ENCODE data around the gene BCL7A. TPM values are rescaled to one million over a fixed set of nuclear protein-coding genes. Genes with fewer than 3 reads are reported as not detected.

BCL7A gene
- total RNA-seq, 6 experiments from 2014 or later, result 3.5 to 6.4 (median 4.6) TPM

DNA sequence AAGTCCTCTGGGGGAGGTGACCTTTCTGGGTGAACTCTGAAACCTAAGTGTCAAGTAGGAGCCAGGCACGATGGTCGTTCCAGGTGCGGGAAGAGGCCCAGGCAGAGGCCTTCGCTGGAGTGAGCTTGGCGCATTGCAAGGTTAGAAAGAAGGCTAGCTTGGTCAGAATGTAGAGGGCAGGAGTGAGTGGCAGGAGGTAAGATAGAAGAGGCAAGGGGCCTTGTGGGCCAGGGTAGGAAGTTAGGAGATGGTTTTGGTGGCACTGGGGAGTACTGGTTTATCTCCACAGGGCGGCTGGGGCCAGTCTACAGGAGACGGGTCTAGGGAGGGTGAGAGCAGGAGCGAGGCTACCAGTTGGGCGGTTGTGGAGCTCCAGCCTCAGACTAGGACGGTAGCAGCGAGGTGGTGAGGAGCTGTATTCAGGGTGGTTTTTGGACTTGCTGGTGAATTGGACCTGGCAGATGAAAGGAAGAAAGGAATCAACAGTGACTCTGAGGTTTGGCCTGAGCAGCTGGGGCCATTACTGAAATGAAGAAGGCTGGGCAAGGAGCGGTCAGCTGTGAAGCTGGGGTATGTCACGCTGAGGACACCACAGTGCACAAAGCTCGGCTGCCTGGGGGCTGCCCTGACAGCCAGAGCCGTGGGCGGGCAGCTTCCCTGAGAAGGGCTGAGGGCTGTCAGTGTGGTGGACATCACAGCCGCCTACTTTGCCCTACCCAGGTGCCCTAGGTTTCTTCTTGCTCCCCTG lies 65.9 kb downstream of the BCL7A start:
- Histone ChIP-seq H3K4me1 (peaks cover 0 to 16% (median 7%) of the 10 kb centered on the region in 4 donors), H3K36me3 (peaks cover 0 to 10% (median 0%) of the 10 kb centered on the region in 4 donors), H3K27me3 (no peaks in the 10 kb centered on the region), H3K9me3 (no peaks in the 10 kb centered on the region), H3K4me3 (no peak overlapping the region), H3K27ac (no peak overlapping the region)
- peak in 1 of 4 donors; percentile 17 for ATAC-seq
- DNase-seq, result no peak
- 87% methylated on average over 12 of the region's 17 CpGs for WGBS (ENCODE audit: insufficient coverage, low coverage, low lambda C conversion rate, missing lambda C conversion rate)
- TF ChIP-seq, protein P1, sequence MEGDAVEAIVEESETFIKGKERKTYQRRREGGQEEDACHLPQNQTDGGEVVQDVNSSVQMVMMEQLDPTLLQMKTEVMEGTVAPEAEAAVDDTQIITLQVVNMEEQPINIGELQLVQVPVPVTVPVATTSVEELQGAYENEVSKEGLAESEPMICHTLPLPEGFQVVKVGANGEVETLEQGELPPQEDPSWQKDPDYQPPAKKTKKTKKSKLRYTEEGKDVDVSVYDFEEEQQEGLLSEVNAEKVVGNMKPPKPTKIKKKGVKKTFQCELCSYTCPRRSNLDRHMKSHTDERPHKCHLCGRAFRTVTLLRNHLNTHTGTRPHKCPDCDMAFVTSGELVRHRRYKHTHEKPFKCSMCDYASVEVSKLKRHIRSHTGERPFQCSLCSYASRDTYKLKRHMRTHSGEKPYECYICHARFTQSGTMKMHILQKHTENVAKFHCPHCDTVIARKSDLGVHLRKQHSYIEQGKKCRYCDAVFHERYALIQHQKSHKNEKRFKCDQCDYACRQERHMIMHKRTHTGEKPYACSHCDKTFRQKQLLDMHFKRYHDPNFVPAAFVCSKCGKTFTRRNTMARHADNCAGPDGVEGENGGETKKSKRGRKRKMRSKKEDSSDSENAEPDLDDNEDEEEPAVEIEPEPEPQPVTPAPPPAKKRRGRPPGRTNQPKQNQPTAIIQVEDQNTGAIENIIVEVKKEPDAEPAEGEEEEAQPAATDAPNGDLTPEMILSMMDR (IDR thresholded peaks at IDR 0.05), result no peak
- TF ChIP-seq POLR2A (IDR thresholded peaks at IDR 0.05), result no peak
- intact Hi-C loops (cut with DNase I), result no loop called here

DNA sequence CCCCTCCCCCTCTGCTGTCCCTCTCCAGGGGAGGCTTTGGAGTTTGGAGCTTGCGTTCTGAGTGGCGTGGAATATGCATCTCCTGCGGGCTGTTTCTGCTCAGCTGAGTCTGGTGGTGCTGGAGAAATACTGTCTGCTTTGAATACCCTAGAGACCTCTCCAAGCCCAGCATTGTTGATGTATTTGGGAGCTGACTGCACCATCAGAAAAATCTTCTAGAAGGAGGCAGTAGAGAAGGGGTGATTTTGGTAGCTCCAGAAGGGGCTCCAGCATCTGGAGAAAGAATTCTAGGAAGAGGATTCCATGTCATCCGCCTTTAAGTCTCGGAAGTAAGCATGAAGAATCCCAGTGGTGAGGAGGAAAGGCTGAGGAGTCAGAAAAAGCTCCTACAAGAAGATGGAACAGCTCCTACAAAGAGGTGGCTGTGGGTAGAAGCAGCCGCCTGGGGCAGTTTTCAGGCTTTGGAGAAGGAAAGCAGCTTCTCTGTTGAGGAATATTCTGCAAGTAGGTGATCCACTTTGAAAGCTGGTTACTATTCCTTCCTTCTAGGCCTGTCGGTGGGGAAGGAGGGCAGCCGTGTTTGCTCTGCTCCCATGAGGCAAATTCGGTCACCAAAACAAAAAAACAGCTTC lies 66.6 kb downstream of the BCL7A start:
- Histone ChIP-seq H3K36me3 (peaks cover 0 to 10% (median 0%) of the 10 kb centered on the region in 4 donors), H3K27ac (no peak overlapping the region), H3K9me3 (no peaks in the 10 kb centered on the region), H3K4me1 (peaks cover 0 to 14% (median 5%) of the 10 kb centered on the region in 4 donors), H3K4me3 (no peak overlapping the region), H3K27me3 (no peaks in the 10 kb centered on the region)
- no peak for ATAC-seq
- 76% methylated on average over 6 of the region's 9 CpGs for WGBS (ENCODE audit: insufficient coverage, low coverage, low lambda C conversion rate, missing lambda C conversion rate)
- intact Hi-C loops (cut with DNase I), result no loop called here
- TF ChIP-seq POLR2A (IDR thresholded peaks at IDR 0.05), result no peak
- TF ChIP-seq, protein P1 (IDR thresholded peaks at IDR 0.05), result no peak
- no peak for DNase-seq

DNA sequence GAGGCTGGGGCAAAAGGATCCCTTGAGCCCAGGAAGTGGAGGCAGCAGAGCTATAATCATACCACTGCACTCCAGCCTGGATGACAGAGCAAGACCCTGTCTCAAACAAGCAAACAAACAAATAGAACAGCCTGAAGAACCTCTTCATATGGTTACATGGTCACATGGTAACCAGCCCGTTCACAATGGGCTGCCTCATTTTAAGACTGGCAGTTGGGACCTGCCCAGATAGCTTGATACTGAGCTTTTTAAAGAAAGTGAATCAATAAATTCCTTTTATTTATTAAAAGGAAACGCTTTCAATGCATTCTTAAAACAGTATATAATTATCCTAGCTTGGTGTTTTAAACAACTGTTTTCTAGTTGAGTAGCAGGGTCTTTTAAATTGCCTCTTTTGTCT lies 67.4 kb downstream of the BCL7A start:
- peaks cover 0 to 14% (median 5%) of the 10 kb centered on the region in 4 donors for H3K4me1 ChIP-seq
- 79% methylated on average over 2 of the region's 2 CpGs for WGBS (ENCODE audit: insufficient coverage, low coverage, low lambda C conversion rate, missing lambda C conversion rate)
- no peak overlapping the region for H3K27ac ChIP-seq

DNA sequence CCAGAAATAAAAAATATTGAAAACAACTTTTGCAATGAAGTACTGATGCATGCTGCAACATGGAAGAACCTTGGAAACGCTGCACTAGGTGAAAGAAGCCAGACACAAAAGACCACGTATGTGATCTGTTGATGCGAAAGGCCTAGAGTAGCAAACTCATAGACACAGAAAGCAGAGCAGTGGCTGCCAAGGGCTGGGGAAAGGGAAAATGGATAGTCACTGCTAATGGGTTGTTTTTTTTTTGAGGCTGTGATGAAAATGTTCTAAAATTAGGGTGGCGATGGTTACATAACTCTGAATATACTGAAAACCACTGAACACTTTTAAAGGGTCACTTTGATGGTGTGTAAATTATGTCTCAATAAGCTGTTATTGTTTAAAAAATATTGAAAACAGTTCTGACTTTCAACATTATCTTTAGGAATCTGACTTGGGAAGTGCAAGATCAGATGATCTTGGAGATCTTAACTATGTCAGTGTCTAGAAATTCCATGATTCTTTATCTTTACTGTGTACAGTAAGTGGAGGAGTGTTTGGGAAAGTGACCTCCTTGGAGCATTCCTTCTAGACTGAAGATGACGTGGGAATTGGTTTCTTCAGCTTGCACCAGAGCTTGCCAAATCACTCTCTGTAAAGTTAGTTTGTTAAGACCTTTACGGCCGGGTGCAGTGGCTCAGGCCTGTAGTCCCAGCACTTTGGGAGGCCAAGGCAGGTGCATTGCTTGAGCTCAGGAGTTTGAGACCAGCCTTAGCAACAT lies 69.3 kb downstream of the BCL7A start:
- Histone ChIP-seq H3K4me3 (no peak overlapping the region), H3K27me3 (no peaks in the 10 kb centered on the region), H3K9me3 (no peaks in the 10 kb centered on the region), H3K4me1 (peaks cover 0 to 14% (median 5%) of the 10 kb centered on the region in 4 donors), H3K27ac (peak overlapping the region in 2 of 3 donors; percentile 15 to 32), H3K36me3 (peaks cover 0 to 4% (median 0%) of the 10 kb centered on the region in 4 donors)
- TF ChIP-seq POLR2A (IDR thresholded peaks at IDR 0.05), result no peak
- DNase-seq, result no peak
- WGBS (ENCODE audit: insufficient coverage, low coverage, low lambda C conversion rate, missing lambda C conversion rate), result 63% methylated on average over 7 of the region's 7 CpGs
- ATAC-seq, result no peak
- intact Hi-C loops (cut with DNase I), result no loop called here

More for the DNA sequence above, 67.4 kb downstream of the BCL7A start:
- H3K27me3 ChIP-seq, result no peaks in the 10 kb centered on the region
- H3K9me3 ChIP-seq, result no peaks in the 10 kb centered on the region
- H3K4me3 ChIP-seq, result no peak overlapping the region
- TF ChIP-seq, protein P1 (IDR thresholded peaks at IDR 0.05), result no peak
- no peak for TF ChIP-seq POLR2A (IDR thresholded peaks at IDR 0.05)
- intact Hi-C loops (cut with DNase I), result no loop called here
- peaks cover 0 to 10% (median 0%) of the 10 kb centered on the region in 4 donors for H3K36me3 ChIP-seq
- ATAC-seq, result no peak
- no peak for DNase-seq

Data from right lobe of liver (tissue), 6 donors.